Smooth muscle cell (in vitro differentiated cells): ENCODE measurements around the gene LRRC3. TPM values are rescaled to one million over a fixed set of nuclear protein-coding genes. Genes with fewer than 3 reads are reported as not detected.

ENCODE experiments used
- DNase-seq: peaks from one replicate; lab custom pipeline; 2025; ENCODE audit not compliant: unreplicated experiment; lab: John Stamatoyannopoulos, UW
- H2AFZ ChIP-seq: fragments of 200-600 bp; sonication (generic); 2 replicates; pipeline ENCODE4 v1.6.0; 2016; ENCODE audit warnings: antibody characterized with exemption, low read depth, mild to moderate bottlenecking
- H3F3A ChIP-seq: fragments of 200-600 bp; sonication (generic); 2 replicates; pipeline ENCODE4 v1.6.0; 2017; ENCODE audit warnings: antibody characterized with exemption, low read depth
- H3K27ac ChIP-seq: fragments of 200-600 bp; sonication (generic); 2 replicates; pipeline ENCODE4 v1.5.1; 2016; ENCODE audit warnings: low read depth, mild to moderate bottlenecking
- H3K27me3 ChIP-seq: fragments of 200-600 bp; sonication (generic); 2 replicates; pipeline ENCODE4 v1.6.1; 2016; ENCODE audit warnings: low read depth, mild to moderate bottlenecking
- H3K36me3 ChIP-seq: fragments of 200-600 bp; sonication (generic); 2 replicates; pipeline ENCODE4 v1.5.1; 2016; ENCODE audit warnings: low read depth
- H3K4me1 ChIP-seq: fragments of 200-600 bp; sonication (generic); 2 replicates; pipeline ENCODE4 v1.5.1; 2016; ENCODE audit warnings: low read depth
- H3K4me2 ChIP-seq: fragments of 200-600 bp; sonication (generic); 2 replicates; pipeline ENCODE4 v1.6.0; 2016; ENCODE audit warnings: mild to moderate bottlenecking
- H3K4me3 ChIP-seq: fragments of 200-600 bp; sonication (generic); 2 replicates; pipeline ENCODE4 v1.5.1; 2016; ENCODE audit warnings: mild to moderate bottlenecking
- H3K79me2 ChIP-seq: fragments of 200-600 bp; sonication (generic); 2 replicates; pipeline ENCODE4 v1.6.0; 2016; ENCODE audit warnings: low read depth, mild to moderate bottlenecking
- H3K9ac ChIP-seq: fragments of 200-600 bp; sonication (generic); 2 replicates; pipeline ENCODE4 v1.6.0; 2016; ENCODE audit warnings: low read depth
- H3K9me3 ChIP-seq: fragments of 200-600 bp; sonication (generic); replicated peaks from 2 replicates; pipeline ENCODE4 v1.5.1; 2016; ENCODE audit warnings: low read depth
- H4K20me1 ChIP-seq: fragments of 200-600 bp; sonication (generic); 2 replicates; pipeline ENCODE4 v1.6.0; 2016; ENCODE audit warnings: low read depth
- WGBS: methylation state at CpG from one replicate; pipeline ENCODE4 v1.1.7; 2016; ENCODE audit warnings: low lambda C conversion rate; 5-methylcytosine and 5-hydroxymethylcytosine counted together
- polyA plus RNA-seq: library from polyadenylated mRNA; unstranded; fragments of >200 nt; fragmentation: Nextera tagmentation; extraction: Ambion mirVana; gene quantifications from 2 replicates; pipeline ENCODE4 v1.2.1, GENCODE V29; 2016
- total RNA-seq: library from RNA; depleted of rRNA; stranded (reverse); fragments of >200 nt; gene quantifications from 2 replicates; pipeline ENCODE4 v1.2.3, GENCODE V29; 2014
- TF ChIP-seq, protein P1 (sequence below): fragments of 200-600 bp; sonication (generic); IDR thresholded peaks from 2 replicates; pipeline ENCODE4 v1.5.1; 2017; ENCODE audit warnings: borderline replicate concordance, mild to moderate bottlenecking, antibody characterized with exemption; ENCODE audit not compliant: insufficient read depth, poor library complexity, severe bottlenecking

LRRC3 gene
- total and polyA plus RNA-seq, 2 experiments from 2014 or later = 4.9 to 5.3 TPM

DNA sequence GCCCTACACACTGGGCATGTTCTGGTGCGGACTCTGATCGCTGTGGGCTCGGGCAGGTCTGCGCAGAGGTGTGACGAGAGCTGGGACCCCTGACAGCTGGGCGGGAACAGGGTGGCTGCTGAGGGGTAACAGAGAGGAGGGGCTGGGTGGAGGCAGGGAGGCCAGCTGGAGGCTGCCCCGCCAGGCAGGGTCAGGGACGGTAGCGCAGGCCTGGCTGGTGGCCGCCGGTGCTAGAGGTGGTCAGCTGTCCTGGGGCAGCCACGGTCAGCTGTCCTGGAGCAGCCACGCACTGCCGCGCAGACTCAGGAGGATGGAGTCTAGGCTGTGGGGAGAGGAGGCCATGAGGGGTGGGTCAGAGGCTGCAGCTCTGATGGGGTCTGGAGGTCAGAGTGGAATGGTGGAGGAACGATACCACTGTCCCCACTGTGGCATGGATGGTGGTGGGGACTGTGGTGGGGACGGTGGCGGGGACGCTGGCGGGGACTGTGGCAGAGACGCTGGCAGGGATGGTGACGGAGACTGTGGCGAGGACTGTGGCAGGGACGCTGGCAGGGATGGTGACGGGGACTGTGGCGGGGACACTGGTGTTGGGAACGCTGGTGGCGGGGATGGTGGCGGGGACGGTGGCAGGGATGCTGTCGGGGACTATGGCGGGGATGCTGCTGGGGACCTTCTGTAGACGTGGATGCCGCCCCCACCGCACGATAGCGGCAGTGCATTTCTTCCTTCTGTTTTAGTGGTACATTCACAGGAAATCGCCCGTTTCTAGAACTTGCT, 21.3 kb upstream of the LRRC3 start:
- Histone ChIP-seq H3K4me3 (no peak overlapping the region), H3K9ac (no peak overlapping the region), H3K4me1 (no peaks in the 10 kb centered on the region), H3K27ac (no peak overlapping the region), H3K79me2 (no peaks in the 10 kb centered on the region), H3K36me3 (no peaks in the 10 kb centered on the region), H3K4me2 (no peak overlapping the region), H2AFZ (no peak overlapping the region), H4K20me1 (no peaks in the 10 kb centered on the region), H3K27me3 (no peaks in the 10 kb centered on the region), H3K9me3 (no peaks in the 10 kb centered on the region), H3F3A (no peaks in the 10 kb centered on the region)
- no peak for DNase-seq
- WGBS = 90% methylated on average over 19 of the region's 39 CpGs
- TF ChIP-seq, protein P1, sequence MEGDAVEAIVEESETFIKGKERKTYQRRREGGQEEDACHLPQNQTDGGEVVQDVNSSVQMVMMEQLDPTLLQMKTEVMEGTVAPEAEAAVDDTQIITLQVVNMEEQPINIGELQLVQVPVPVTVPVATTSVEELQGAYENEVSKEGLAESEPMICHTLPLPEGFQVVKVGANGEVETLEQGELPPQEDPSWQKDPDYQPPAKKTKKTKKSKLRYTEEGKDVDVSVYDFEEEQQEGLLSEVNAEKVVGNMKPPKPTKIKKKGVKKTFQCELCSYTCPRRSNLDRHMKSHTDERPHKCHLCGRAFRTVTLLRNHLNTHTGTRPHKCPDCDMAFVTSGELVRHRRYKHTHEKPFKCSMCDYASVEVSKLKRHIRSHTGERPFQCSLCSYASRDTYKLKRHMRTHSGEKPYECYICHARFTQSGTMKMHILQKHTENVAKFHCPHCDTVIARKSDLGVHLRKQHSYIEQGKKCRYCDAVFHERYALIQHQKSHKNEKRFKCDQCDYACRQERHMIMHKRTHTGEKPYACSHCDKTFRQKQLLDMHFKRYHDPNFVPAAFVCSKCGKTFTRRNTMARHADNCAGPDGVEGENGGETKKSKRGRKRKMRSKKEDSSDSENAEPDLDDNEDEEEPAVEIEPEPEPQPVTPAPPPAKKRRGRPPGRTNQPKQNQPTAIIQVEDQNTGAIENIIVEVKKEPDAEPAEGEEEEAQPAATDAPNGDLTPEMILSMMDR = no peak

DNA sequence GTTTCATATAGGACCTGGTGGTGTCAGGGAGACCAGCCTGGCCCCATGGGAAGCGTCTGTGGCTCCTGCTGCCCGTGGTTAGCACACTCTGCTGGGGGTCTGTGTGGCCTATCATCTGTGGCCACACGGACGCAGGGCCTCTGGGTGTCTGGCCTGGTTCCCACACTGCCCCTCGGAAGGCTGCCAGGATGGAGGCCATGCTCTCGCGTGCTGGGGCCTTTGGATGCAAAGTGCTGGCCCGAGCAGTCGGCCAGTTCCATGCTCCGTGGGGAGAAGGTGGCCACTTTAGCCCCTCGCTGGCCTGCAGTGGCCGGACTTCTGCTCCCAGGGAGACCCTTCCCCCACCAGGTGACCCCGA, 20.8 kb upstream of the LRRC3 start:
- H3K4me2 ChIP-seq = no peak overlapping the region
- no peaks in the 10 kb centered on the region for H3K9me3 ChIP-seq
- no peaks in the 10 kb centered on the region for H4K20me1 ChIP-seq
- no peaks in the 10 kb centered on the region for H3K36me3 ChIP-seq
- H3K4me1 ChIP-seq = no peaks in the 10 kb centered on the region
- 88% methylated on average over 13 of the region's 13 CpGs for WGBS
- TF ChIP-seq, protein P1 = no peak
- H3K9ac ChIP-seq = no peak overlapping the region
- H3K27ac ChIP-seq = no peak overlapping the region
- no peaks in the 10 kb centered on the region for H3K27me3 ChIP-seq
- no peak overlapping the region for H3K4me3 ChIP-seq
- DNase-seq = no peak
- H3K79me2 ChIP-seq = no peaks in the 10 kb centered on the region
- H2AFZ ChIP-seq = no peak overlapping the region
- H3F3A ChIP-seq = no peaks in the 10 kb centered on the region

DNA sequence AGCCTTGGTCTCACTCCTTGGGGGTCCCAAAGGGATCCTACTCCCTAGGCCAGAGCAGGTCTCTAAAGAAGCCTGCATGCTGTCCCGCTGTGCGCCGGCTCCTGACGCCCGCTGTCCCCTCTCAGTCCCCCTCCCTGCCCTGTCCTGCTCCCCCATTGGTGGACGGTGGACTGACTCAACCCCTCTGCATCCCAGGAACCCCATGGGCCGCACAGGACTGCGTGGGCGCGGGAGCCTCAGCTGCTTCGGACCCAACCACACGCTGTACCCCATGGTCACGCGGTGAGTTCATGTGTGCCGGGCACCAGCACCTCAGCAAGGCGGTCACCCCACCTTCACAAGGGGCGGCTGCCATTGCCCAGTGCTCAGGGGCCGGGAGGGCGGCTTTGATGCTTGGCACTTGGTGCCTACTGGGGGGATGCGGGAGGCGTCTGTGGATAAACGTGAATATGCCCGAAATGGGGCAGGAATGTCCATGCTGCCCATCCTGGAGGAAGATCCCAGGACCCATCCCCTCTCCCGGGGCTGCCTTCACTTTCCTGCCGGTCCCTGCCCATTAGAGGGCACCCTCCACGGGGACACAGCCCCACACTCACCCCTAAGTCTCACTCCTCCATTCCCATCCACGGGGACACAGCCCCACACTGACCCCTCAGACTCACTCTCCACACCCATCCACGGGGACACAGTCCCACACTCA, 20.2 kb upstream of the LRRC3 start:
- no peak overlapping the region for H3K9ac ChIP-seq
- H3F3A ChIP-seq = no peaks in the 10 kb centered on the region
- WGBS = 89% methylated on average over 19 of the region's 28 CpGs
- H3K4me3 ChIP-seq = no peak overlapping the region
- DNase-seq = no peak
- H4K20me1 ChIP-seq = no peaks in the 10 kb centered on the region
- H3K9me3 ChIP-seq = no peaks in the 10 kb centered on the region
- H3K79me2 ChIP-seq = no peaks in the 10 kb centered on the region
- no peak overlapping the region for H2AFZ ChIP-seq
- TF ChIP-seq, protein P1 = no peak
- no peaks in the 10 kb centered on the region for H3K36me3 ChIP-seq
- H3K27me3 ChIP-seq = no peaks in the 10 kb centered on the region
- no peaks in the 10 kb centered on the region for H3K4me1 ChIP-seq
- no peak overlapping the region for H3K4me2 ChIP-seq
- H3K27ac ChIP-seq = no peak overlapping the region
